DOHH2 (cell line): ENCODE data around the gene ROCK1.

ENCODE experiments used
- H3F3A ChIP-seq: fragments of 200-600 bp; sonication (generic), shearing (Covaris generic); 2 replicates; pipeline ENCODE4 v1.6.0; 2016; ENCODE audit warnings: antibody characterized with exemption, mild to moderate bottlenecking; ENCODE audit not compliant: control insufficient read depth, insufficient read depth
- H3K27ac ChIP-seq: fragments of 200-600 bp; sonication (generic); 2 replicates; pipeline ENCODE4 v1.5.1; 2014; ENCODE audit warnings: low read depth, mild to moderate bottlenecking, low read length, moderate library complexity
- H3K27me3 ChIP-seq: fragments of 200-600 bp; sonication (generic); 2 replicates; pipeline ENCODE4 v1.6.1; 2014; ENCODE audit warnings: mild to moderate bottlenecking, low read length, mixed read lengths; ENCODE audit not compliant: control insufficient read depth
- H3K36me3 ChIP-seq: fragments of 200-600 bp; sonication (generic); 2 replicates; pipeline ENCODE4 v1.6.1; 2014; ENCODE audit warnings: mild to moderate bottlenecking, low read length, moderate library complexity, mixed read lengths; ENCODE audit not compliant: control insufficient read depth
- H3K4me1 ChIP-seq: fragments of 200-600 bp; sonication (generic); 2 replicates; pipeline ENCODE4 v1.6.1; 2014; ENCODE audit warnings: mild to moderate bottlenecking, low read length, mixed read lengths; ENCODE audit not compliant: control insufficient read depth
- H3K4me2 ChIP-seq: fragments of 200-600 bp; sonication (generic); 2 replicates; pipeline ENCODE4 v1.6.0; 2014; ENCODE audit warnings: mild to moderate bottlenecking, low read length, moderate library complexity
- H3K4me3 ChIP-seq: fragments of 200-600 bp; sonication (generic); 2 replicates; pipeline ENCODE4 v1.5.1; 2014; ENCODE audit warnings: mild to moderate bottlenecking, low read length, mixed read lengths
- H3K79me2 ChIP-seq: fragments of 200-600 bp; sonication (generic); 2 replicates; pipeline ENCODE4 v1.6.1; 2014; ENCODE audit warnings: mild to moderate bottlenecking, low read length, mixed read lengths; ENCODE audit not compliant: control insufficient read depth
- H3K9me2 ChIP-seq: fragments of 200-600 bp; sonication (generic); replicated peaks from 2 replicates; pipeline ENCODE4 v1.6.1; 2014; ENCODE audit warnings: mild to moderate bottlenecking, low read length, mixed read lengths; ENCODE audit not compliant: control insufficient read depth
- H3K9me3 ChIP-seq: fragments of 200-600 bp; sonication (generic); 2 replicates; pipeline ENCODE4 v1.6.1; 2014; ENCODE audit warnings: antibody characterized with exemption, low read length, mixed read lengths; ENCODE audit not compliant: control insufficient read depth, insufficient read depth
- H4K20me1 ChIP-seq: fragments of 200-600 bp; sonication (generic); 2 replicates; pipeline ENCODE4 v1.6.0; 2014; ENCODE audit warnings: low read depth, mild to moderate bottlenecking, antibody characterized with exemption, low read length, moderate library complexity; ENCODE audit not compliant: control insufficient read depth, insufficient read depth
- CTCF ChIP-seq: fragments of 200-600 bp; sonication (generic); IDR thresholded peaks from one replicate; pipeline ENCODE4 v1.5.1; 2014; ENCODE audit warnings: antibody characterized with exemption, mild to moderate bottlenecking, low read depth, low read length; ENCODE audit not compliant: poor library complexity, severe bottlenecking
- EZH2phosphoT487 ChIP-seq: fragments of 200-600 bp; sonication (generic); IDR thresholded peaks from 2 replicates; pipeline ENCODE4 v1.6.1; 2017; ENCODE audit warnings: borderline replicate concordance, mild to moderate bottlenecking, antibody characterized with exemption, low read length, moderate library complexity, mixed read lengths

ROCK1 gene

GRCh38 chr18:21081426-21081825 lies 30.2 kb downstream of the ROCK1 start:
- H3K9me3 ChIP-seq, result peaks cover 10% of the 10 kb centered on the region; the same call in 1 of the 2 replicates
- TF ChIP-seq EZH2phosphoT487, result no peak
- no peak for TF ChIP-seq CTCF
- H3K4me1 ChIP-seq, result peaks cover 4% of the 10 kb centered on the region; the same call in 1 of the 2 replicates
- H3K27ac ChIP-seq, result no peak overlapping the region
- H4K20me1 ChIP-seq, result peaks cover 15% of the 10 kb centered on the region; the same call in 1 of the 2 replicates
- no peaks in the 10 kb centered on the region for H3K27me3 ChIP-seq
- no peaks in the 10 kb centered on the region for H3F3A ChIP-seq
- H3K79me2 ChIP-seq, result peaks cover 99% of the 10 kb centered on the region
- no peak overlapping the region for H3K4me3 ChIP-seq
- H3K9me2 ChIP-seq, result no peaks in the 10 kb centered on the region
- no peak overlapping the region for H3K4me2 ChIP-seq
- H3K36me3 ChIP-seq, result no peaks in the 10 kb centered on the region

- H3K27ac ChIP-seq, result no peak overlapping the region
- no peaks in the 10 kb centered on the region for H3K36me3 ChIP-seq
- H3K4me3 ChIP-seq, result no peak overlapping the region
- H3K9me3 ChIP-seq, result peaks cover 10% of the 10 kb centered on the region; the same call in 1 of the 2 replicates
- no peaks in the 10 kb centered on the region for H3K9me2 ChIP-seq
- H3K4me1 ChIP-seq, result peaks cover 11% of the 10 kb centered on the region
- peaks cover 99% of the 10 kb centered on the region for H3K79me2 ChIP-seq
- no peaks in the 10 kb centered on the region for H3F3A ChIP-seq
- TF ChIP-seq EZH2phosphoT487, result no peak
- TF ChIP-seq CTCF, result no peak
- H3K27me3 ChIP-seq, result no peaks in the 10 kb centered on the region
- no peak overlapping the region for H3K4me2 ChIP-seq
- H4K20me1 ChIP-seq, result peaks cover 15% of the 10 kb centered on the region; the same call in 1 of the 2 replicates
These were observed 31.0 kb downstream of the ROCK1 start for GRCh38 chr18:21080576-21080975.

- H3K79me2 ChIP-seq, result peaks cover 93% of the 10 kb centered on the region
- peaks cover 4% of the 10 kb centered on the region for H3K36me3 ChIP-seq
- H3K4me3 ChIP-seq, result peak overlapping the region; percentile 37
- peak overlapping the region; percentile 29 for H3K27ac ChIP-seq
- H3K4me1 ChIP-seq, result peaks cover 34% of the 10 kb centered on the region
- peak overlapping the region; percentile 58 for H3K4me2 ChIP-seq
- H3K9me2 ChIP-seq, result no peaks in the 10 kb centered on the region
- no peaks in the 10 kb centered on the region; the same call in 1 of the 2 replicates for H3F3A ChIP-seq
- no peaks in the 10 kb centered on the region for H3K9me3 ChIP-seq
- H3K27me3 ChIP-seq, result no peaks in the 10 kb centered on the region
- no peak for TF ChIP-seq CTCF
- no peak for TF ChIP-seq EZH2phosphoT487
- H4K20me1 ChIP-seq, result peaks cover 14% of the 10 kb centered on the region; the same call in 1 of the 2 replicates
These were observed 37.0 kb downstream of the ROCK1 start for GRCh38 chr18:21074336-21075323.
